SK-N-SH (cell line): Measurements from ENCODE around the gene EEF1AKMT4. TPM values are rescaled to one million over a fixed set of nuclear protein-coding genes. Genes with fewer than 3 reads are reported as not detected.
"Not testable (repeated sequence)": the region's sequence is repeated elsewhere in the genome, so short reads cannot be mapped to it uniquely, and the experiment has no call there.

Source experiments
- CTCF ChIA-PET: fragments of 300-600, 350-600 bp; formaldehyde crosslinking; extraction: SDS; loops from one replicate; lab custom pipeline; 2021; lab: Yijun Ruan, JAX
- POLR2A ChIA-PET: fragments of 350-600 bp; sonication (Branson Sonifier 250); formaldehyde crosslinking; extraction: SDS; loops from one replicate; lab custom pipeline; 2020; ENCODE audit warnings: antibody characterized with exemption, inconsistent platforms; lab: Yijun Ruan, JAX
- DNase-seq: peaks from one replicate; pipeline ENCODE4 v3.0.0; 2012
- H2AFZ ChIP-seq: fragments of 200-600 bp; sonication (generic); 2 replicates; pipeline ENCODE4 v1.8.1; 2016; ENCODE audit warnings: antibody characterized with exemption, mild to moderate bottlenecking, low read depth
- H3F3A ChIP-seq: fragments of 200-600 bp; sonication (generic); replicated peaks from 2 replicates; pipeline ENCODE3; 2016; ENCODE audit warnings: antibody characterized with exemption, mild to moderate bottlenecking; ENCODE audit not compliant: insufficient read depth
- H3K27ac ChIP-seq, 2 experiments: fragments of 200-500 bp in 1 of 2; fragments of 200-600 bp in 1 of 2; sonication (Bioruptor generic) in 1 of 2; sonication (generic), shearing (Covaris generic) in 1 of 2; 2 replicates each; pipeline versions ENCODE4 v1.5.1 to v1.6.1; 2014 to 2016; ENCODE audit warnings: low read depth in 2 of 2, inconsistent platforms in 1 of 2, low read length in 1 of 2, mild to moderate bottlenecking in 1 of 2, mixed read lengths in 1 of 2
- H3K27me3 ChIP-seq: fragments of 200-600 bp; sonication (generic), shearing (Covaris generic); 2 replicates; pipeline ENCODE4 v1.6.1; 2016; ENCODE audit warnings: mixed run types; ENCODE audit not compliant: insufficient read depth
- H3K36me3 ChIP-seq, 2 experiments: fragments of 200-500 bp in 1 of 2; fragments of 200-600 bp in 1 of 2; sonication (Bioruptor generic) in 1 of 2; sonication (generic) in 1 of 2; replicated peaks in 1 of 2; 2 replicates each; pipeline versions ENCODE3 to v1.5.1; 2014 to 2016; ENCODE audit warnings: low read length in 1 of 2, mild to moderate bottlenecking in 1 of 2; ENCODE audit not compliant: insufficient read depth in 2 of 2, control insufficient read depth in 1 of 2
- H3K4me1 ChIP-seq, 2 experiments: fragments of 200-500 bp in 1 of 2; fragments of 200-600 bp in 1 of 2; sonication (Bioruptor generic) in 1 of 2; sonication (generic), shearing (Covaris generic) in 1 of 2; 2 replicates each; pipeline versions ENCODE4 v1.5.1 to v1.6.1; 2014 to 2016; ENCODE audit warnings: low read depth in 1 of 2, low read length in 1 of 2, mixed run types in 1 of 2; ENCODE audit not compliant: insufficient read depth in 2 of 2, control insufficient read depth in 1 of 2
- H3K4me2 ChIP-seq: fragments of 200-600 bp; sonication (generic), shearing (Covaris generic); 2 replicates; pipeline ENCODE4 v1.6.1; 2017; ENCODE audit warnings: mixed run types
- H3K4me3 ChIP-seq, 2 experiments: fragments of 200-500 bp in 1 of 2; fragments of 200-600 bp in 1 of 2; sonication (Bioruptor generic) in 1 of 2; sonication (generic), shearing (Covaris generic) in 1 of 2; 2 replicates each; pipeline versions ENCODE4 v1.5.1 to v1.8.1; 2014 to 2016; ENCODE audit warnings: low read depth in 2 of 2, inconsistent platforms in 1 of 2, low read length in 1 of 2, mild to moderate bottlenecking in 1 of 2, mixed read lengths in 1 of 2, moderate library complexity in 1 of 2
- H3K79me2 ChIP-seq: fragments of 200-600 bp; sonication (generic); 2 replicates; pipeline ENCODE4 v1.8.1; 2017; ENCODE audit warnings: mild to moderate bottlenecking; ENCODE audit not compliant: insufficient read depth
- H3K9ac ChIP-seq: fragments of 200-600 bp; sonication (generic); 2 replicates; pipeline ENCODE4 v1.6.1; 2017; ENCODE audit warnings: mixed run types
- H3K9me2 ChIP-seq: fragments of 200-600 bp; sonication (generic); 2 replicates; pipeline ENCODE4 v1.6.1; 2017; ENCODE audit warnings: mixed run types
- H3K9me3 ChIP-seq: fragments of 200-600 bp; sonication (generic); 2 replicates; pipeline ENCODE4 v1.6.1; 2017; ENCODE audit warnings: mixed run types, mild to moderate bottlenecking, moderate library complexity
- H4K20me1 ChIP-seq: fragments of 200-600 bp; sonication (generic); 2 replicates; pipeline ENCODE4 v1.6.1; 2017; ENCODE audit warnings: mild to moderate bottlenecking, mixed run types; ENCODE audit not compliant: insufficient read depth
- CTCF ChIP-seq: fragments of 200-600 bp; sonication (generic); IDR thresholded peaks from 2 replicates; pipeline ENCODE4 v1.6.1; 2017; ENCODE audit warnings: antibody characterized with exemption, mild to moderate bottlenecking, moderate library complexity
- FOSL2 ChIP-seq: IDR thresholded peaks from 2 replicates; pipeline ENCODE4 v1.4.0; 2012; ENCODE audit warnings: low read depth, mild to moderate bottlenecking, moderate library complexity, borderline replicate concordance
- FOXJ3 ChIP-seq: sonication (generic); formaldehyde crosslinking; IDR thresholded peaks from 2 replicates; pipeline ENCODE4 v1.5.1; 2020; ENCODE audit warnings: mild to moderate bottlenecking, missing genetic modification reagents
- GABPA ChIP-seq: IDR thresholded peaks from 2 replicates; pipeline ENCODE4 v1.4.0; 2012; ENCODE audit warnings: low read depth, mild to moderate bottlenecking
- NFIC ChIP-seq: IDR thresholded peaks from 2 replicates; pipeline ENCODE4 v1.4.0; 2012; ENCODE audit warnings: borderline replicate concordance
- POLR2AphosphoS5 ChIP-seq: IDR thresholded peaks from 2 replicates; pipeline ENCODE4 v1.6.1; 2012; ENCODE audit warnings: low read depth, low read length
- RAD21 ChIP-seq: IDR thresholded peaks from 2 replicates; pipeline ENCODE4 v1.6.1; 2012; ENCODE audit warnings: mild to moderate bottlenecking, low read length
- RCOR1 ChIP-seq: fragments of 150-350 bp; IDR thresholded peaks from 2 replicates; pipeline ENCODE4 v1.6.1; 2017; ENCODE audit warnings: antibody characterized with exemption, low read length
- RFX5 ChIP-seq: IDR thresholded peaks from 2 replicates; pipeline ENCODE4 v1.6.1; 2012; ENCODE audit warnings: mild to moderate bottlenecking, improper control_type of control experiment, low read length
- RXRA ChIP-seq: IDR thresholded peaks from 2 replicates; pipeline ENCODE4 v1.4.0; 2012; ENCODE audit warnings: low read depth, mild to moderate bottlenecking, borderline replicate concordance
- TCF12 ChIP-seq: IDR thresholded peaks from 2 replicates; pipeline ENCODE4 v1.4.0; 2012
- USF1 ChIP-seq: IDR thresholded peaks from 2 replicates; pipeline ENCODE4 v1.4.0; 2012; ENCODE audit warnings: low read depth, borderline replicate concordance
- WGBS: methylation state at CpG from one replicate; pipeline ENCODE4 v1.1.6; 2017; ENCODE audit warnings: low lambda C conversion rate; 5-methylcytosine and 5-hydroxymethylcytosine counted together
- polyA plus RNA-seq, 3 experiments: library from polyadenylated mRNA; depleted of rRNA; stranded (reverse); fragments of >200 nt; gene quantifications; 2 replicates each; pipeline ENCODE4 v1.2.3, GENCODE V29; 2012

The EEF1AKMT4 gene
- polyA plus RNA-seq, 1 of the 3 experiments (the other 2 are of a cell fraction) = 9.3 TPM

- WGBS = 57% methylated on average over 1 of the region's 1 CpG
- POLR2A ChIA-PET, H3K4me2 ChIP-seq, H3K9me3 ChIP-seq, H3F3A ChIP-seq, H3K9me2 ChIP-seq, H3K36me3 ChIP-seq, H3K79me2 ChIP-seq, H2AFZ ChIP-seq, H3K9ac ChIP-seq, H3K27me3 ChIP-seq, H3K27ac ChIP-seq, H3K4me3 ChIP-seq, H3K4me1 ChIP-seq, DNase-seq, H4K20me1 ChIP-seq: not testable (repeated sequence)
- CTCF ChIA-PET = interaction anchor here (1.6 kb wide), 1 partner anchor 17 kb away, joined by 3 read pairs; no protein-coding TSS in a partner anchor
Observed at GRCh38 chr3:184267249-184267648, 17.8 kb downstream of the EEF1AKMT4 start.

GRCh38 chr3:184272269-184272668, 22.8 kb downstream of the EEF1AKMT4 start:
- no peak overlapping the region for H3K4me3 ChIP-seq
- no peaks in the 10 kb centered on the region for H3K9me2 ChIP-seq
- H3K4me2 ChIP-seq = no peak overlapping the region
- no peaks in the 10 kb centered on the region for H3K9me3 ChIP-seq
- 55% methylated on average over 1 of the region's 1 CpG for WGBS
- TF ChIP-seq RFX5 (no peak), POLR2AphosphoS5 (no peak), CTCF (no peak), FOSL2 (no peak), RCOR1 (no peak), NFIC (no peak), TCF12 (no peak), RXRA (no peak), RAD21 (no peak)
- ChIA-PET POLR2A (no interaction called here), CTCF (interaction anchor here (1.7 kb wide), 1 partner anchor 12 kb away, joined by 5 read pairs; no protein-coding TSS in a partner anchor)
- H3K27me3 ChIP-seq = peaks cover 12% of the 10 kb centered on the region
- H3K36me3 ChIP-seq = no peaks in the 10 kb centered on the region
- DNase-seq = no peak
- peaks cover 0 to 3% of the 10 kb centered on the region in 2 experiments; a peak in 1 of 4 replicates for H3K4me1 ChIP-seq
- no peaks in the 10 kb centered on the region for H3K79me2 ChIP-seq
- H4K20me1 ChIP-seq = no peaks in the 10 kb centered on the region
- H3K27ac ChIP-seq = no peak overlapping the region
- no peak overlapping the region for H3K9ac ChIP-seq
- no peak overlapping the region for H2AFZ ChIP-seq
- no peaks in the 10 kb centered on the region for H3F3A ChIP-seq

GRCh38 chr3:184275381-184275701, 25.9 kb downstream of the EEF1AKMT4 start:
- Histone ChIP-seq H4K20me1 (no peaks in the 10 kb centered on the region), H3F3A (no peaks in the 10 kb centered on the region), H3K9me3 (no peaks in the 10 kb centered on the region), H2AFZ (no peak overlapping the region), H3K4me3 (no peak overlapping the region), H3K4me1 (peaks cover 0 to 3% of the 10 kb centered on the region in 2 experiments; a peak in 1 of 4 replicates), H3K79me2 (no peaks in the 10 kb centered on the region), H3K27me3 (peaks cover 14% of the 10 kb centered on the region), H3K4me2 (no peak overlapping the region), H3K27ac (no peak overlapping the region), H3K36me3 (no peaks in the 10 kb centered on the region), H3K9me2 (no peaks in the 10 kb centered on the region), H3K9ac (no peak overlapping the region)
- CTCF ChIA-PET = no interaction called here
- no peak for DNase-seq
- POLR2A ChIA-PET = no interaction called here
- 82% methylated on average over 11 of the region's 12 CpGs for whole genome bisulfite sequencing
- TF ChIP-seq GABPA (no peak), CTCF (no peak), USF1 (no peak), POLR2AphosphoS5 (no peak), RFX5 (no peak), FOXJ3 (CRISPR knock-in tag) (no peak)
